Measurements from ENCODE around the gene SMG1.

The SMG1 gene

DNA sequence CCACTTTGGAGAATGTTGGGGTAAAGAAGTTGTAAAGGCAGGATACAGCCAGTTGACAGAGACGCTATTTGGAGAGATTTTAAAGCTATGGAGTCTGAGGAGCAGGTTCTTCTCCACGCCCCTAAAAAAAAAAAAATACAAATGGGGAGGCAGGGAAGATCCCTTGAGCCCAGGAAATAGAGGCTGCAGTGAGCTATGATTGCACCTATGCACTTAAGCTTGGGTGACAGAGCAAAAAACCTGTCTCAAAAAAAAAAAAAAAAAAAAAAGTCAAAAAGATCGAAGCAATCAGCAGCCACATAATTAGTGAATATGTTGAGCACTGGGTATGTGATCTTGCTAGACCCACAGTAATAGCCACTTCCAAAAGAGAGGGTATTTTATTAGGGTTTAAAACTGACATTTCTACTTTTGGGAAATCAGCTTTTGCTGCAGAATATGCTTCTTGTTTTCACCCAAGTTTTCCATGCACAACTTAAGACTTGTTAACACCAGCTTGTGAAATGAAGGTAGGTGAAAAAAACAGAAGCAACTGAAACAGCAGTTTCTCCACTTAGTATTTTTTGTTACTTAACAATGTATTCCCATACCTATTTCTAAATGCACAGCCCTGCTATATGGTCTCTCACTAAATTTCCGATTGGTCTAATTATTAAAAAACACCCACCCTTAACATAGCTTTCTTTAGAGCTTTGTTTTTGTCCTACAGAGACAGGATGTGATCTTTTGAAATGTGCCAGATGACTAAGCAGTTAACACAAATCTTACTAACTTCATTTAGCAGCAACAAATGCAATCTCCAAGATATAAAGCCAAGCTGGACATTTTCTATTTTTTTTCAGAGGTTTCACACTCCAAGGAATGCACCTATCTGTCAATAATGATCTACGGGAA is 122.4 kb downstream of the SMG1 start:
- H3K27me3 ChIP-seq (ENCODE audit: control insufficient read depth, low read length), result no peaks in the 10 kb centered on the region

DNA sequence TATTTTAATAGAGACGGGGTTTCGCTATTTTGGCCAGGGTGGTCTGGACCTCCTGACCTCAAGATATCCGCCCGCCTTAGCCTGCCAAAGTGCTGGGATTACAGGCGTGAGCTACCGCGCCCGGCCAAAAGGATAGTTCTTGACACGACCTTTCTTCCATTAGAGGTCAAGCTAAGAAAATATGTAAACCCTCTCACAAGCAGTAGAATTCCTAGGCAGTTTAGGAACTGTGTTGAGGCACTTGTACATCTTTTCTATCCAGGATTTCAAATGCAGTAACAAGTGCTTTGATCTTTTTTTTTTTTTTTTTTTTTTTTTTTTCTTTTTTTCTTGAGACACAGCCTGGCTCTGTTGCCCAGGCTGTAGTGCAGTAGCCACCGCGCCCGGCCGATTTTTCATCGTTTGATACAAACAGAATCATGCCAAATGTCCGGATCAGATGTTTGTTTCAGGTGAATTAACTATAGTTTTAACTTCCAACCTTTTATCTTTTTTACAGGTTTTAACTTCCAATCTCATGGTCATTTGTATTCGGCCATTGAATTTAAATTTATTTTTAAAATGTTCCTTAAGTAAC is 123.4 kb downstream of the SMG1 start:
- Histone ChIP-seq H3K4me3 (ENCODE audit: low read length) (no peak overlapping the region), H3K36me3 (ENCODE audit: control insufficient read depth, low read length) (peaks cover 69% of the 10 kb centered on the region), H3K27me3 (ENCODE audit: control insufficient read depth, low read length) (no peaks in the 10 kb centered on the region), H3K9me3 (ENCODE audit: control insufficient read depth, insufficient read depth, low read length) (no peaks in the 10 kb centered on the region), H3K9me2 (replicated peaks; ENCODE audit: control insufficient read depth, low read length) (no peaks in the 10 kb centered on the region), H4K20me1 (ENCODE audit: control insufficient read depth, insufficient read depth, low read depth, low read length) (peaks cover 18% of the 10 kb centered on the region), H3K4me1 (ENCODE audit: control insufficient read depth, low read length) (peaks cover 60% of the 10 kb centered on the region), H3K27ac (ENCODE audit: low read depth, low read length) (no peak overlapping the region), H3K4me2 (ENCODE audit: low read length) (peak overlapping the region; percentile 86; the same call in 1 of the 2 replicates), H3K79me2 (ENCODE audit: control insufficient read depth, low read length) (peaks cover 54% of the 10 kb centered on the region), H3F3A (ENCODE audit: control insufficient read depth, insufficient read depth) (peaks cover 43% of the 10 kb centered on the region)
- TF ChIP-seq, protein P1, sequence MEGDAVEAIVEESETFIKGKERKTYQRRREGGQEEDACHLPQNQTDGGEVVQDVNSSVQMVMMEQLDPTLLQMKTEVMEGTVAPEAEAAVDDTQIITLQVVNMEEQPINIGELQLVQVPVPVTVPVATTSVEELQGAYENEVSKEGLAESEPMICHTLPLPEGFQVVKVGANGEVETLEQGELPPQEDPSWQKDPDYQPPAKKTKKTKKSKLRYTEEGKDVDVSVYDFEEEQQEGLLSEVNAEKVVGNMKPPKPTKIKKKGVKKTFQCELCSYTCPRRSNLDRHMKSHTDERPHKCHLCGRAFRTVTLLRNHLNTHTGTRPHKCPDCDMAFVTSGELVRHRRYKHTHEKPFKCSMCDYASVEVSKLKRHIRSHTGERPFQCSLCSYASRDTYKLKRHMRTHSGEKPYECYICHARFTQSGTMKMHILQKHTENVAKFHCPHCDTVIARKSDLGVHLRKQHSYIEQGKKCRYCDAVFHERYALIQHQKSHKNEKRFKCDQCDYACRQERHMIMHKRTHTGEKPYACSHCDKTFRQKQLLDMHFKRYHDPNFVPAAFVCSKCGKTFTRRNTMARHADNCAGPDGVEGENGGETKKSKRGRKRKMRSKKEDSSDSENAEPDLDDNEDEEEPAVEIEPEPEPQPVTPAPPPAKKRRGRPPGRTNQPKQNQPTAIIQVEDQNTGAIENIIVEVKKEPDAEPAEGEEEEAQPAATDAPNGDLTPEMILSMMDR (IDR thresholded peaks at IDR 0.05; ENCODE audit: low read depth, low read length, poor library complexity, severe bottlenecking), result no peak
- no peak for TF ChIP-seq EZH2phosphoT487 (IDR thresholded peaks at IDR 0.05; ENCODE audit: borderline replicate concordance, low read length)

More for the DNA sequence above, 122.4 kb downstream of the SMG1 start:
- no peak for TF ChIP-seq EZH2phosphoT487 (IDR thresholded peaks at IDR 0.05; ENCODE audit: borderline replicate concordance, low read length)
- TF ChIP-seq, protein P1 (IDR thresholded peaks at IDR 0.05; ENCODE audit: low read depth, low read length, poor library complexity, severe bottlenecking), result no peak
- H3K4me3 ChIP-seq (ENCODE audit: low read length), result no peak overlapping the region
- peak overlapping the region; percentile 40 for H3K27ac ChIP-seq (ENCODE audit: low read depth, low read length)
- peaks cover 59% of the 10 kb centered on the region for H3K4me1 ChIP-seq (ENCODE audit: control insufficient read depth, low read length)
- H3K9me2 ChIP-seq (replicated peaks; ENCODE audit: control insufficient read depth, low read length), result no peaks in the 10 kb centered on the region
- peaks cover 44% of the 10 kb centered on the region for H3K79me2 ChIP-seq (ENCODE audit: control insufficient read depth, low read length)
- peaks cover 50% of the 10 kb centered on the region for H3F3A ChIP-seq (ENCODE audit: control insufficient read depth, insufficient read depth)
- H3K9me3 ChIP-seq (ENCODE audit: control insufficient read depth, insufficient read depth, low read length), result no peaks in the 10 kb centered on the region
- peak overlapping the region; percentile 40 for H3K4me2 ChIP-seq (ENCODE audit: low read length)
- peaks cover 17% of the 10 kb centered on the region for H4K20me1 ChIP-seq (ENCODE audit: control insufficient read depth, insufficient read depth, low read depth, low read length)
- H3K36me3 ChIP-seq (ENCODE audit: control insufficient read depth, low read length), result peaks cover 69% of the 10 kb centered on the region

DNA sequence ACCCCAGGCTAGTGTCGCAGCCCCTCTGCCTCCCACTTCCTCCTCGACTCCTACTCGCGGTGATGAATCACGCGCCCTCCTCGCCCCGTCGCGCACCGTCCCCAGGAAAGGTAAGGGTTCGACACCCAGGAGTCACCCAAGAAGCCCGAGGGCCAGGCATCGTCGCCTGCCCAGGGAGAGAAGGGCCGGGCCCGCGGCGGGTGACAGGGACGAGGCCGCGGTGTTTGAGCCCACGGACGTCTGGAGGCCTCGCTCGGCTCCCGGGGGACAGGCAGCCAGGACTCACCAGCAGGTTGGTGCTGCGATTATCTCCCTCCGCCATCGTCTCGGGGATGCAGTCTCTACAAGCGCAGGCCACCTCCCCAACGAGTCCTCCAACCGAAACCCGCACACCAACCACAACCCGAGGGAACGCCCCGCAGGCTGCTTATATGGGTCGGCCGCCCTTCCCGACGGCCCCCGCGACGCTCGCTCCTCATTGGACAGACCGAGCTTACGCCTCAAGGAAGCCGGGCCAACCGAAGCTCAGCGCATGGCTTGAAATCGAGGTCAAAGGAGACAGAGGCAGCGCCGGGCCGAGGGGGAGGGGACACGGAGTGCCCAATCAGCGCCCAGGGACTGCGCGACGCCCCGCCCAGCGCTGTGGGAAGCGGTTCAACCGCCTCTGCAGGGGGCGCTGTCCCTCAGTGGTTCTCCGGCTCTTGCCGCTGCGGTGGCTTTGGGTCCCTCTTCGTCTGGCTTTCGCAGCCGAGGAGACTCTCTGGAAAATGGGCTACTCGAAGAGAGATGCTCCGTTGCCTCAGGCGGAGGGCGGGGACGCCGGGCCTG is 124.8 kb downstream of the SMG1 start, which contains the start of gene ARL6IP1:
Gene ARL6IP1 (minus strand): TSS at position 405 of the 828 bp plus-strand sequence. CDS start 83 bp downstream, at position 322.
- H3K9me2 ChIP-seq (replicated peaks; ENCODE audit: control insufficient read depth, low read length), result no peaks in the 10 kb centered on the region
- peaks cover 54% of the 10 kb centered on the region for H3K4me1 ChIP-seq (ENCODE audit: control insufficient read depth, low read length)
- peak within 1 kb of the TSS; percentile 94 for H3K4me3 ChIP-seq (ENCODE audit: low read length)
- peaks cover 46% of the 10 kb centered on the region for H3F3A ChIP-seq (ENCODE audit: control insufficient read depth, insufficient read depth)
- H3K36me3 ChIP-seq (ENCODE audit: control insufficient read depth, low read length), result peaks cover 72% of the 10 kb centered on the region
- H3K27me3 ChIP-seq (ENCODE audit: control insufficient read depth, low read length), result no peaks in the 10 kb centered on the region
- TF ChIP-seq, protein P1 (IDR thresholded peaks at IDR 0.05; ENCODE audit: low read depth, low read length, poor library complexity, severe bottlenecking), result peak; percentile 91
- TF ChIP-seq EZH2phosphoT487 (IDR thresholded peaks at IDR 0.05; ENCODE audit: borderline replicate concordance, low read length), result no peak
- peak within 1 kb of the TSS; percentile 78 for H3K27ac ChIP-seq (ENCODE audit: low read depth, low read length)
- H3K9me3 ChIP-seq (ENCODE audit: control insufficient read depth, insufficient read depth, low read length), result no peaks in the 10 kb centered on the region
- peaks cover 22% of the 10 kb centered on the region for H4K20me1 ChIP-seq (ENCODE audit: control insufficient read depth, insufficient read depth, low read depth, low read length)
- H3K79me2 ChIP-seq (ENCODE audit: control insufficient read depth, low read length), result peaks cover 65% of the 10 kb centered on the region
- peak within 1 kb of the TSS; percentile 86 for H3K4me2 ChIP-seq (ENCODE audit: low read length)

All from DOHH2 (cell line).